NCI-H1105 treated with DMSO at 0.1 percent for 48 hours (cell line): ENCODE measurements around the gene DOLK.
"Not testable (repeated sequence)": the region's sequence is repeated elsewhere in the genome, so short reads cannot be mapped to it uniquely, and the experiment has no call there.

Experiments
- DNase-seq: peaks from one replicate; lab custom pipeline; 2025; lab: John Stamatoyannopoulos, UW

DOLK gene

DNA sequence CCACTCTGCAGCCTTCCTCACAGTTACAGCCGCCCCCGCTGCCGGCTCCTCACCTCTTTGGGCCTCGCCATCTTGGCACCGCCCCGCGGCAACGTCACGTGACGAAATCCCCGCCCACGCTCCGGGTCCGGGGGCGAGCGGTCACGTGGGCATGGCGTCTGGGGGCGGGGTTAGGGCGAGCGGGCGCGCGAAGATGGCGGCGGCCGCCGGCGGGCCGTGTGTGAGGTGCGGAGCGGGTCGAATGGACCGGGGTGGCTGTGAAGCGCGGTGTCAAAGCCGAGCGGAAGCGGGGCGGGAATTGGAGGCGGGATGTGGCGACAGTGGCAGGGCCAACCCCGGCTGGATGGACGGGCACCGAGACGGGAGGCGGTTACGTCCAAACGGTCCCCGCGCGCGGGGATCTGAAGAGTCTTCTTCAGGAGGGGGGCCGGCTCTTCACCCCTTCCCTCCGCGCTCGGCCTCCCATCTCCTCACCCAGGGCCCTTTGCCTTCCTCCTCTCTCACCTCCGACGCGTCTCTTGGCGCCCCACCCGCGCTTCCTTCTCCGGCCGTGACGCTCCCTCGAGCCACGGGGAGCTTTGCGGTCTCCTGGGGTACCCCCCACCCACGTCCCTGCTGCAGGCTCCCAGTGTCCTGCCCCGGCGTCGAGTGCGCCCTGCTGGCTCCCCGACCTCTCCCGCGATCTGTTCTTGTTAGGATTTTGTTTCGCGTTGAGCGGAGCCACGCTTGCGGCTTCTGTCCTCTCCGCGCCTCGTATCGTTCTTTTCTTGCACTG lies at the start of gene DOLK, which contains the start of gene NUP188:
TSS of gene DOLK (minus strand) at position 77 of the 775 bp plus-strand sequence. CDS start 300 bp downstream, outside the sequence.
TSS of gene NUP188 (plus strand) at position 173 of the 775 bp plus-strand sequence. CDS start at position 194, 21 bp downstream.
- peak; percentile 81 for DNase-seq

DNA sequence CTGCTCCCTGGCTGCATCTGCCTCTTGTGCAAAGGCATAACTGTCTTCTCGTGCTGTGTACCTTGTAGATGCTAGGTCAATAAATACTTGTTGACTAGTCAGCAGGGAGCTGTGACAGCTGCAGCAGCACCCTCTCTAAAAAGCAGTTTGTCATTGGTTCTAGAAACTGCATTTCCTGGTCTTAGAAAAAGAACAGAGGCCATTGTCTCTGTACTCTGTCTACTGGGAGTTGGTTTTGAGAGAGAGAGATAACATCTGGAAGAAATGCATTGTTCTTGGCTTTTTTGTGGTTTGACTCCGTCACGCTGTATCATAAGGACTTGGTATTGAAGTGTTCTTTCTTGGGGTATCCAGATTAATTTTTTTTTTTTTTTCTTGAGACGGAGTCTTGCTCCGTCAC lies 48.4 kb upstream of the DOLK start:
- DNase-seq, result no peak

DNA sequence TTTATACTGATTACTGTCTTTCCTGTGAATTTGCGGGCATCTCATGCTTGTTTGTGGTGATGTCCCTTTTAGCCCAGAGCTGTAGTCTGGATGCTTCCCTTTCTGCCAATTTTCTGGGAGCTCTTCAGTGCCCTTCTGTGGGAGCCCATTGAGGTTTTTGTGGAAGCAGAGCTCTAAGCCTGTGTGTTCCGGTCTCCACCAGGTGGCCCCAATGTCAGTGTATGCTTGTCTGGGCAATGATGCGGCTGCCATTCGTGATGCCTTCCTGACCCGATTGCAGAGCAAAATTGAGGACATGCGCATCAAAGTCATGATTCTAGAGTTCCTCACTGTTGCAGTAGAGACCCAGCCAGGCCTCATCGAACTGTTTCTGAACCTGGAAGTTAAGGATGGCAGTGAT lies 45.6 kb upstream of the DOLK start:
- DNase-seq, result no peak

DNA sequence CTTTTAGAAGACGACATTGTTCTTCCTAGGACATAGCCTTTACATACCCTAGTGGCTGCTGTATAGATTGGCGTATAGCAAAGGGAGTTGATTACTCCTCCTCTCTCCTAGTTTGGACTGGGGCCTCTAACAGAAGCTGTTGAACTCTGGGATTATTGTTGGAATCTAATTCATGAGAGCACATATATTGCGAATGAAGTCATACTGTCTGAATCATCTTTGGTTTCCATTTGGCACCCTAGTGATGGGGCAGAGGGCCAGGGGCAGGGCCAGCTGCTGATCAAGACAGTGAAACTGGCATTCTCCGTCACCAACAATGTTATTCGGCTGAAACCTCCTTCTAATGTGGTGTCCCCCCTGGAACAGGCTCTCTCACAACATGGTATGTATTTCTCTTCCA lies 40.4 kb upstream of the DOLK start:
- no peak for DNase-seq

DNA sequence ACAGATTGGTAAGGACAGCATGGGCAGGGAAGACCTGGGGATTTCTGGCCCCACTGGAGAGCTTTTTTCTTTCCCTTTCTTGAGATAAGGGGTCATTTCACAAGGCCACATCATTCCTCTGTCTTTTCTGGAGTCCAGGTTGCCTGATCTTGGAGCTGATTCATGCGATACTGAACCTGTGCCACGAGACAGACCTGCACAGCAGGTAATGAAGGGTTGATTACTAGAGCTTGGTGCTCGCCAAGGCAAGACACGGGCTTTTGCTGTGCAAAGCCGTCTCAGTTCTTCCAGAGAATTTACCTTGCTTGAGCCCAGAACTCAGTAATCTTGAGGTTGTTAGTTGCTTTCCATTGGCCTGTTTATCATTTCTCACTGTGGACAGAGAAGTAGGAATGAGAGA lies 39.3 kb upstream of the DOLK start:
- DNase-seq, result no peak

DNA sequence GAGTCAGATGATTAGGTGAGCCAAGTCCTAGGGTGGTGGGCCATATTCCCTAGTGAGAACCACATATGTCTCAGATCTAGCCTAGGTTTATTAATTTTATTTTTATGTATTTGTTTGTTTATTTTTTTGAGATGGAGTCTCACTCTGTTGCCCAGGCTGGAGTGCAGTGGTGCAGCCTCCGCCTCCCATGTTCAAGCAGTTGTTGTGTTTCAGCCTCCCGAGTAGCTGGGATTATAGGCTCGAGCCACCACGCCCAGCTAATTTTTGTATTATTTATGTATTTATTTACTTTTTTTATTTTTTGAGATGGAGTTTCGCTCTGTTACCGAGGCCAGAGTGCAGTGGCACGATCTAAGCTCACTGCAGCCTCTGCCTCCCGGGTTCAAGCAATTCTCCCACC lies 36.1 kb upstream of the DOLK start:
- no peak for DNase-seq

DNA sequence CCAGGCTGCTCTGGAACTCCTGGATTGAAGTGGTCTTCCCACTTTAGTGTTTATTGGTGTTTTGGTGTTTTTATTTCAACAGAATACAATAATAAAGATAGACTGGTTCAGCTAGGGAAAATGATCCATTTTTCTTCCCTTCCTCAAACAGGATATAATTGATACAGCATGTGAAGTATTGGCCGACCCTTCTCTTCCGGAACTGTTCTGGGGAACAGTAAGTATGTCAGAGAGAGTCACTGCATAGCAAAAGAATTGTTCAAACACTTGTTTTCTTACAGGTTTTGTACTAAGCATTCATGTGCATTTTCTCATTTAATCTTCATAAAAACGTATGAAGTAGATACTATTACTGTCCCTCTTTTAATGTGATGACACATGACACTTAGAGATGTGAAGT lies 31.7 kb upstream of the DOLK start:
- DNase-seq, result no peak

DNA sequence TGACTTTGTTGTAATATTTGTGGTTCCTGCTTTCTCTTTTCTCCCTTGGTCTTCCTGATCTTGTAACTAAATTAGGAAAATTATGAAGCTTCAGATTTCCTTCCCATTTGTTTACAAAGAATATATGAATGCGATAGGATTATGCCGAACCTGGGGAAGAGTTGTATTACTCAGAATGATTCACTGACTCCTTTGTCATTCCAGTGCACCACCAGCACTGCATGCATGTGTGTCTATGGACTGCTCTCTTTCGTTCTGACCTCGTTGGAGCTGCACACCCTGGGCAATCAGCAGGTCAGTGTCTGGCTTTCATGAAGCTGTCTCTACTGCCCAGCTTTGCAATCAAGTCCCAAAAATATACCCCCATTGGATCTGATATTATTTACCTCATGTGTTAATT lies 25.6 kb upstream of the DOLK start:
- no peak for DNase-seq

DNA sequence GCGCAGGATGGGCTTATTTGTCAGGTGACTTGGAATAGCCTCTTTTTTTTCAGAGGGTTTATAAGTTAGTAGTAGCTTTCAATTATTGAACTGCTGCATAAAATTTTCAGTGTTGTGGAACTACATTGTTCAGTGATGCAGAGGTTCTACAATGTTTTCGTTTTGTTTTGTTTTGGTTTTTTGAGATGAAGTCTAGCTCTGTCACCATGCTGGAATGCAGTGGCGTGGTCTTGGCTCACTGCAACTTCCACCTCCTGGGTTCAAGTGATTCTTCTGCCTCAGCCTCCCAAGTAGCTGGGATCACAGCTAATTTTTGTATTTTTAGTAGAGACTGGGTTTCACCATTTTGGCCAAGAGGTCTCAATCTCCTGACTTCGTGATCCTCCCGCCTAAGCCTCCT lies 22.1 kb upstream of the DOLK start:
- no peak for DNase-seq

DNA sequence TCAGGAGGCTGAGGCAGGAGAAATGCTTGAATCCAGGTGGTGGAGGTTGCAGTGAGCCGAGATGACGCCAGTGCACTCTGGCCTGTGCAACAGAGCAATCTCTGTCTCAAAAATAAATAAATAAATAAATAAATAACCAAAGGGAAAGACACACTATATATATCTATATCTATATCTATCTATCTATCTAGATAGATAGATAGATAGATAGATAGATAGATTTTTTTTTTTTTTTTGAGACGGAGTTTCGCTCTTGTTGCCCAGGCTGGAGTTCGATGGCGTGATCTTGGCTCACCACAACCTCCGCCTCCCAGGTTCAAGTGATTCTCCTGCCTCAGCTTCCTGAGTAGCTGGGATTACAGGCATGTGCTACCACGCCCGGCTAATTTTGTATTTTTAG lies 14.0 kb upstream of the DOLK start:
- not testable (repeated sequence) for DNase-seq

DNA sequence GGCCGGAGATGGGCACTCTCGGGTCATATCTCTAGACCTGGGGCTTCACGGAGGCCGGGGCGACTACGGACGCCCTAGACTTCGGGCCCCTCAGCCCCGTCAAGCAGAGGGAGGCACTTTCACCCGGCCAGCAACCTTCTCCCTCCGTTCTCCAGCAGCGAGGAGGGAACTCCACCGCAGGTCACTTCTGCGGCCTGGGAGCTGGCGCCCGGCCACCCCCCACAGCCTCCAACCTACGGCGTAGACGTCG lies 201 bp downstream of the DOLK start:
- DNase-seq, result no peak

DNA sequence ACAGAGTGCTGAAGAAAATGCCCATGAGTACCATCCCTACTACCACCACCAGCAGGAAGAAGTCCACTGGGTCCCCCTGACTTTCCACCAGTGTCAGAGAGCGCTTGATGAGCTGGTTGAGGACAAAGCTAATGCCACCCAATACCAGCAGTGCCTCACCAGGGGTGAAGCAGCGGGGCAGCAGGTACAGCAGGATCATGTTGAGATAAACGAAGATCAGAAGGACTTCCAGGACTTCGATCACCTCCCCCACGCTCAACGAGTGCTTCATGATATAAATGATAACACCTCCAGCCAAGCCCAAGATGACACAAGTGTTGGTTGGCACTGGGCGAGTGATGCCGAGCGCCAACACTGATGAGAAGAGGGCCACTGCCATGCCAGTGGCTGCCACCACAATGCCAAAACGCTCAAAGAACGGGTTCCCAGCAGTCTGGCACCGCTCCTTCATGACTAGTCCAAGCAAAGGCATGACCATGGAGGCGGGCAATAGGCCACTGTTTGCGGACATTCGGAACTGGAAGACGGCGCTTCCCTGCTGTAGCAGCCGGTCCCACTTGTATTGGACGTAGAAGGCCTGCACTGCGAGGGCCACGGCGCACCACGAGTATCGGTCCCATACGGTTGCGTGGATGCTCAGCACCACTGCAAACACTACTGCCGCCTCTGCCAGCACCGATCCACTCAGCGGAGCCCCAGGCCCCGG lies 679 bp downstream of the DOLK start:
- DNase-seq, result peak; percentile 25

DNA sequence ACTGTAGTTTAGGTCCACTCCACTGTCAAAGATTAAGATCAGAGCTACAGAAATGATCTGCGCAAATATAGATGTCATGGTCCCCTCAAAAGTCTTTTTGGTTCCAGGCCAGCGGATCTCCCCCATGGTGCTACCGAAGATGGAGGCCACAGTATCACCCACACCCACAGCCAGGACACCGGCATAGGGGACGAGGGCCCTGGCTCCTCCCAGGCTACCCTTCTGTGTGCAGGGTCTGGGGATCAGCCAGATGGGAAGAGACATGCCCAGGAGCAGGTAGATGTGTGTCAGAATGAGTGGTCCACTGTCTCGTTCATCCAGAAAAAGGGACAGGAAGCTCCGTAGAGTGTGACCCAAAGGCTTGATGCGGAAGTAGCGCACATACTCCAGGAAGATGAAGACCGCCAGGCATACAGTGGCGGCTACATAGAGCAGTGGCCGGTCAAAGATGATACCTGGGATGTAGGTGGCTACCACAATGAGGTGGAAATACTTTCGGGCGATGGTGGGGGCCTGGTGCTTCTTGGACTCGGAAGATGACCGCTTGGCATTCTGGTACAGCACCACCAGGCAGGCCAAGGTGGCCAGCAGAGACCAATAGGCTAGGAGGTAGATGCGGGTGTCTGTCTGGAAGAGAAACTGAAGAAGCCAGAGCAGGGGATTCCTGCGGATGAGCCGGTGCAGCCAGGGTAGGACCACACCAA lies 1.5 kb downstream of the DOLK start:
- DNase-seq, result no peak

DNA sequence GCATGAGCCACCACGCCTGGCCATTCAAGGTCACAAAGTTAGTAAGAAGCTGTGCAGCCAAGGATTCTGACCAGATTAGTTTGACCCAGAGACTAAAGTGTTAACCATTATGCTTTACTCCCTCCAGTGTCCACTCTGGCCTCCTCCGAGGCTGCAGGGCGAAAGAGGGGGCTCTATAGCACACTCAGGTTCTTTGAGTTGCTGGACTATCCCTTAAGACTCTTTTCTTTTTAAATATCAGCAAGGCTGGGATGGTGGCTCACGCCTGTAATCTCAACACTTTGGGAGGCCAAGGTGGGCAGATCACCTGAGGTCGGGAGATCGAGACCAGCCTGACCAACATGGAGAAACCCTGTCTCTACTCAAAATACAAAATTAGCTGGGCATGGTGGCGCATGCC lies 2.4 kb downstream of the DOLK start:
- not testable (repeated sequence) for DNase-seq

DNA sequence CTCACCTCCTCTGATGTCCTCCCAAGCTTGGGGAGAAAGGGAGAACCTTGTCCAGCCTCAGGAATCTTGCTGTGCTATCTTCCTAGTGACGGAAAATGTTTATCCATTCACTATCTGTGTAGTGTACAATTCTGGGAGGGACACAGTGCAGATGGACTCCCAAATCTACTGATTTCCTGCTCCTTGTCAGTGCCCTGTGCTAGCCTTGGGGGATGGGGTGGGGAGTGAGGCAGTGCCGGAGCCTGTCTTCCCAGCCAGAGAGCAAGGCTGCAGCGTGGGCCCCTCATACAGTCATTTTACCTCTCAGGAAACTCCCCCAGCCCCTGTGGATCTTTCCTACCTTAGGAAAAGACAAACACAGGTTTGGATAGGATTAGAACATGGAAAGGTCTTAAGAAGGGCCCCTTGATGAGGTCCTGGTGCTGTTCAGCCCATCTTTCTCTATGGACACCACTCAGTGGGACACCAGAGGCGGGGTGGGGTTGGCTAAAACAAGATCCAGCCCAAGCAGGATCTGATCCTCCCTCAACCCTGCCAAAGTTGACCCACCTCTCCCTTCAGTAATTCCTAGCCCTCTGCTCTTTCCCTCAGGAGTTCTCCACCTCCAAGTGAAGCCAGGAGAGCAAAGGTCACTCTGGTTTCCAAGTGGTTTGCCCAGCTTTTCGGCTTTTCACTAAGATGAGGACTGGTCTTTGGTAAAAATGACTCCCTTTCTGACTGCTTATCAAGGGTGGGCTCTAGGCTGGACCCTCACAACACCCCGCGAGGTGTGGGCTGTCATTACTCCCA lies 3.4 kb downstream of the DOLK start:
- no peak for DNase-seq

DNA sequence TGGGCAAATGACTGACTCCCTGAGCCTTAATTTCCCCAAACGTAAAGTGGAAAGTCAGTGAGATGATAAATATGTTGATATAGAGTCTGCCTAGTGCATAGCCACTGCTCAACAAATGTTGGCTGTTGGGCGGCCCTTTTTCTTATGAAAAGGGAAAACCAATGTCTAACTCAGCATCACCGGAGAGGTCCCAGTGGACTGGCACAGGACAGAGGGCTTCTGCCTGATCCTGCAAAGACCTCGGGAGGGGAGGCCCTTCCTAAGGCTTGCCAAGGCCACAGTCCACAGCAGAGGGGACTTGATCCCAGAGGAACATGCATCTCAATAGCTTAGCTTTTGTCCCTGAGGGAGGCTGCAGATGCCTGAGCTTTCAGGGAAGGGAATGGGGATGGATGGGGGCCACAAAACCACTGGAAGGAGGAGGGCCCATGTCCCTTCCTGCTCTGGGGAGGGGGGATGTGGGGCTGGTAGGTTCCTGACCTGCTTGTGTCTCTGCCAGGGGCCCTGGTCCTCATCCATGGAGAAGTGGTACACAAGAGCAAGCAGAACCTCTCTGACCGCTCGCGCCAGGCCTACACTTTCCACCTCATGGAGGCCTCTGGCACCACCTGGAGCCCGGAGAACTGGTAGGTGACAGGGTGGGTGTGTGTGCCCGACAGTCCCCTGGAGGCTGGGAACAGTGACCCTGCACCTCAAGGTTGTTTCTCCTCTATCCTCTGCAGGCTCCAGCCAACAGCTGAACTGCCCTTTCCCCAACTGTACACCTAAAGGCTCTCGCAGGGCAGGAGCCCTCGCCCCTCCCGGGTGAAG lies 6.3 kb downstream of the DOLK start:
- DNase-seq, result no peak

DNA sequence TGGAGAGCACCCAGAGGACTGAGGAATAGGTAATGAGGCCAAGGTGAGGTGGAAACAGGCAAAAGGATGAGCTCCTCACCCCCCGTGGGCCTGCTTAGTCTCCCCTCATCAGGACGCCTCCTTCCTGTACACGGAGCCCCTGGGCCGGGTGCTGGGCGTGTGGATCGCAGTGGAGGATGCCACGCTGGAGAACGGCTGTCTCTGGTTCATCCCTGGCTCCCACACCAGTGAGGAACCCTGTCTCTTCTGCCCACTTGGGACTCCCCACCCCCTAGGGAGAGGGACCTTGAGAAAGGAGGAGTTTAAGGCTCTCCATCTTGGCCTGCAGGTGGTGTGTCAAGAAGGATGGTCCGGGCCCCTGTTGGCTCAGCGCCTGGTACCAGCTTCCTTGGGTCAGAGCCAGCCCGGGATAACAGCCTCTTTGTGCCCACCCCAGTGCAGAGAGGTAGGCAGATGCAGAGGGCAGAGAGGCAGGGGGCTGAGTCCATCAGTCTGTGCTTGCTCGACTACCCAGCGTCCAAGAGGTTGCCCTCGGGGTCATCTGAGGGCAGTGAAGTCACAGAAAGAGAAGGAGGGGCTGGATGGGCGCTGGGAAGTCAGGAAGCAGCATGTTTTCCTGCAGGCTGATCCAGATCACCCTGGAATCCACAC lies 7.0 kb downstream of the DOLK start:
- no peak for DNase-seq

DNA sequence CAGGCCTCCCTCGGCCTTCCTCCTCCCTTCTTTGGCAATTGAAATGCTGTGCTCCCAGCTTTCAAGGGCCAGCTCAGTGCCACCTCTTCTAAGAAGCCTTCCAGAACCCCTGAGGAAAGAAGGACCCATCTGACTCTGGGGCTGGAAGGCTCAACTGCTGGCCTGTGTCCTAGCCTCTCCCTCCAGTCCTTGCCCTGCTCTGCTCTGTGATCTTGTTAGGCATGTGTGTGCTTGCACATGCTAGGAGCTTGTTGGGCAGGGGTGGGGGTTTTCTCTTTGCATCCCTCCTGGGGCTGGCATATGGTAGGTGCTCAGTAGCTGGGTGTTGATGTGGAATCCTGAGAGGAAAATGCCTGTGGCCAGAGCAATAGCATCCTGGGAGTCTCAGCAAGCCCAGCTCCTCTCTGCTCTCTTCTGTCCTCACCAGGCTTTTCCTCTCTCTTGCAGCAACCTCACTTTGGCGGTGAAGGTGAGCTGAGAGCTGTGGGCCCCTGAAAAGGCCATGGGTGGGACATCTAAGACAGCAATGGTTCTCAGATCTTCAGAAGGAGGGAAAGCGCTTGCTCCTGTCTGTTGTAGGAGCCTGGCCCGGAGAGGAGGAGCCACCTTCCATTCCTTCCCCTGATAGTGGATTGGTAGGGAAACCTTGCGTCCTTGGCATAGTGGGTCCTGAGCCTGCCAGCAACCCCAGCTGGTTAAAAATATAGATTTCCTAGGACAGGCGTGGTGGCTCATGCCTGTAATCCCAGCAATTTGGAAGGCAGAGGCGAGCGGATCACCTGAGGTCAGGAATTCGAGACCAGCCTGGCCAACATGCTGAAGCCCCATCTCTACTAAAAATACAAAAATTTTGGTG lies 9.9 kb downstream of the DOLK start:
- DNase-seq, result no peak

DNA sequence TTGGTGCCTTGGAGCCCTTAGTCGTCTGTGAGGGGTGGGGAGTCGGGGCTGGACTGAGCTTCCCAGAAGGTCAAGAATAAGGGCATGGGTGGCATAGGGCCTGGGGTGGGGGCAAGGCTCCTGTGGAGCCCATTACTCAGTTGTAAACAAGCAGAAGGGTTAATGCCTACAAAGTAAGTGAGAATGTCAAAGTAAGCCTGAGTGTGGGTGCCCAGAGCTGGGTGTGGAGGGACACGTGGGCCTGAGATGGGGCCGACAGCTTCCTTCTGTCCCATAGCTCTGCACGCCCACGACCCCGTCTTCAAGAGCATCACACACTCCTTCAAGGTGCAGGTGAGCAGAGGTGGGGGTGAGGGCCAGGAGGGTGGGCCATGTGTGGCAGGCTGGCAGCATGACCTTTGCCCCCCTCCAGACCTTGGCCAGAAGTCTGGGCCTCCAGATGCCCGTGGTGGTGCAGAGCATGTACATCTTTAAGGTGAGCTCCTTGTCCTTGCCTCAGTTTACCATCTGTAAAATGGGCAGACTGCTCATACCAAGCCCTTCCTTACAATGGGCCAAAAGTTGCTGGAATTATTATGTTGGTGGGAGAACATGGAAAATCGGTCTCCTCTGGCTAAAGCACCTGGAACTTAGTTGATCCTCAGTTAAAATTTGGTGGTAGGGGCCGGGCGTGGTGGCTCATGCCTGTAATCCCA lies 11.1 kb downstream of the DOLK start:
- DNase-seq, result no peak
